ENCODE results near the gene STEAP1.
A peak's percentile ranks its signal among the peaks of the same experiment; 100 is the strongest.
"Not testable (repeated sequence)": the region's sequence is repeated elsewhere in the genome, so short reads cannot be mapped to it uniquely, and the experiment has no call there.

The STEAP1 gene

GRCh38 chr7:90152642-90153253 is 1.5 kb upstream of the STEAP1 start:
- peak; percentile 25 for TF ChIP-seq CTCF (IDR thresholded peaks at IDR 0.05; ENCODE audit: low read depth, low read length)
- DNase-seq (ENCODE audit: low read depth in 2 of 2): peak; percentile 87 to 89
- H3K4me3 ChIP-seq (replicated peaks in 1 of 2; ENCODE audit: low read depth in 2 of 2, low read length in 2 of 2): not testable (repeated sequence)

- TF ChIP-seq CTCF (IDR thresholded peaks at IDR 0.05; ENCODE audit: low read depth, low read length): no peak
- peak overlapping the region; percentile 23 to 68 for H3K4me3 ChIP-seq (replicated peaks in 1 of 2; ENCODE audit: low read depth in 2 of 2, low read length in 2 of 2)
- peak; percentile 24 to 27 for DNase-seq (ENCODE audit: low read depth in 2 of 2)
These were observed 937 bp downstream of the STEAP1 start for GRCh38 chr7:90155206-90155605.

GRCh38 chr7:90157331-90157730 is 3.1 kb downstream of the STEAP1 start:
- DNase-seq (ENCODE audit: low read depth in 2 of 2): peak; percentile 68 to 71

GRCh38 chr7:90157761-90158350 is 3.6 kb downstream of the STEAP1 start:
- H3K4me3 ChIP-seq (replicated peaks in 1 of 2; ENCODE audit: low read depth in 2 of 2, low read length in 2 of 2): not testable (repeated sequence)

More at GRCh38 chr7:90157331-90157730, 3.1 kb downstream of the STEAP1 start:
- H3K4me3 ChIP-seq (replicated peaks in 1 of 2; ENCODE audit: low read depth in 2 of 2, low read length in 2 of 2): not testable (repeated sequence)

GRCh38 chr7:90163534-90163933 is 9.3 kb downstream of the STEAP1 start:
- TF ChIP-seq CTCF (IDR thresholded peaks at IDR 0.05; ENCODE audit: low read depth, low read length): no peak
- H3K4me3 ChIP-seq (replicated peaks in 1 of 2; ENCODE audit: low read depth in 2 of 2, low read length in 2 of 2): no peak overlapping the region
- no peak for DNase-seq (ENCODE audit: low read depth in 2 of 2)

More at GRCh38 chr7:90157761-90158350, 3.6 kb downstream of the STEAP1 start:
- peak; percentile 32 to 68 for DNase-seq (ENCODE audit: low read depth in 2 of 2)

GRCh38 chr7:90165724-90166123 is 11.5 kb downstream of the STEAP1 start:
- no peak overlapping the region for H3K4me3 ChIP-seq (replicated peaks in 1 of 2; ENCODE audit: low read depth in 2 of 2, low read length in 2 of 2)
- no peak for DNase-seq (ENCODE audit: low read depth in 2 of 2)
- TF ChIP-seq CTCF (IDR thresholded peaks at IDR 0.05; ENCODE audit: low read depth, low read length): no peak

GRCh38 chr7:90166153-90166552 is 11.9 kb downstream of the STEAP1 start:
- H3K4me3 ChIP-seq (replicated peaks in 1 of 2; ENCODE audit: low read depth in 2 of 2, low read length in 2 of 2): no peak overlapping the region
- no peak for DNase-seq (ENCODE audit: low read depth in 2 of 2)
- no peak for TF ChIP-seq CTCF (IDR thresholded peaks at IDR 0.05; ENCODE audit: low read depth, low read length)

GRCh38 chr7:90167361-90167760 is 13.1 kb downstream of the STEAP1 start:
- H3K4me3 ChIP-seq (replicated peaks in 1 of 2; ENCODE audit: low read depth in 2 of 2, low read length in 2 of 2): no peak overlapping the region
- no peak for DNase-seq (ENCODE audit: low read depth in 2 of 2)
- no peak for TF ChIP-seq CTCF (IDR thresholded peaks at IDR 0.05; ENCODE audit: low read depth, low read length)
